Chondrocyte (in vitro differentiated cells): ENCODE measurements around the gene CELSR2. TPM values are rescaled to one million over a fixed set of nuclear protein-coding genes. Genes with fewer than 3 reads are reported as not detected.

ENCODE experiments used
- DNase-seq: peaks from one replicate; pipeline ENCODE4 v3.0.0; 2021; ENCODE audit warnings: mixed read lengths, low spot score
- H3K27ac Mint-ChIP-seq: one replicate; pipeline ENCODE4 v1.8.0; 2021; ENCODE audit warnings: mild to moderate bottlenecking, moderate library complexity, mixed read lengths; ENCODE audit not compliant: unreplicated experiment
- H3K27me3 Mint-ChIP-seq: 2 replicates; pipeline ENCODE4 v1.8.0; 2021; ENCODE audit warnings: low read depth, mixed read lengths
- H3K36me3 Mint-ChIP-seq: 2 replicates; pipeline ENCODE4 v1.8.0; 2021; ENCODE audit warnings: low read depth, mixed read lengths
- H3K4me1 Mint-ChIP-seq: 2 replicates; pipeline ENCODE4 v1.8.0; 2021; ENCODE audit warnings: low read depth, mild to moderate bottlenecking, mixed read lengths
- H3K4me3 Mint-ChIP-seq: one replicate; pipeline ENCODE4 v1.8.0; 2021; ENCODE audit warnings: mild to moderate bottlenecking, moderate library complexity, mixed read lengths; ENCODE audit not compliant: unreplicated experiment
- H3K9me3 Mint-ChIP-seq: 2 replicates; pipeline ENCODE4 v1.8.0; 2021; ENCODE audit warnings: low read depth, mixed read lengths
- CTCF ChIP-seq: fragments of 200-600 bp; sonication (generic); IDR thresholded peaks from 2 replicates; pipeline ENCODE4 v1.5.0; 2021; ENCODE audit warnings: antibody characterized with exemption, mild to moderate bottlenecking, moderate library complexity
- long read RNA-seq: library from polyadenylated mRNA; stranded (forward); transcript quantifications from one replicate; pipeline ENCODE4 v2.0.0, GENCODE V29; 2021
- total RNA-seq: library from RNA; stranded (reverse); gene quantifications from 3 replicates; pipeline ENCODE4 v1.2.1, GENCODE V29; 2021

The CELSR2 gene
- total RNA-seq = 8.6 to 10.3 TPM (median 9.9 TPM) in 3 replicates
- long read RNA-seq, partial matches to known transcripts = 1 of 3 reads
- long read RNA-seq, other reads (novel, unspliced or antisense) = 2 of 3 reads

GRCh38 chr1:109248797-109249629 is at the start of gene CELSR2:
TSS of gene CELSR2 (plus strand) at chr1:109249539. CDS start at chr1:109250080, 541 bp downstream.
- peak within 1 kb of the TSS; percentile 61 for H3K4me3 Mint-ChIP-seq
- TF ChIP-seq CTCF = no peak
- no peaks in the 10 kb centered on the region for H3K36me3 Mint-ChIP-seq
- no peaks in the 10 kb centered on the region for H3K9me3 Mint-ChIP-seq
- H3K4me1 Mint-ChIP-seq = peaks cover 23% of the 10 kb centered on the region
- no peak within 1 kb of the TSS for H3K27ac Mint-ChIP-seq
- DNase-seq = peak; percentile 80
- H3K27me3 Mint-ChIP-seq = no peaks in the 10 kb centered on the region

DNA sequence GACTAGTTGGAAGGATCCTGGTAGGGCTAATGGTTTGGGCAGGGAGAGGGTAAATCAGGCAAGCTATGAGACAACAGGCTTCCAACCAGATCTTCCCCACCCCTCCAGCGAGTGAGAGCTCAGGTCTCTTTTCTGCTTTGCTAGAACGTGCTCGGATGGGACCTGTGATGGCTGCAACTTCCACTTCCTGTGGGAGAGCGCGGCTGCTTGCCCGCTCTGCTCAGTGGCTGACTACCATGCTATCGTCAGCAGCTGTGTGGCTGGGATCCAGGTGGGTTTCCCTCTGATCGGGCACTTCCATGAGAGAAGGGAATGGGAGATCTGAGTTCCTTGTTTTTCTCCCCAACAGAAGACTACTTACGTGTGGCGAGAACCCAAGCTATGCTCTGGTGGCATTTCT is 49.6 kb upstream of the CELSR2 start:
- no peaks in the 10 kb centered on the region for H3K27me3 Mint-ChIP-seq
- H3K4me3 Mint-ChIP-seq = no peak overlapping the region
- no peak for TF ChIP-seq CTCF
- no peak overlapping the region for H3K27ac Mint-ChIP-seq
- H3K36me3 Mint-ChIP-seq = no peaks in the 10 kb centered on the region
- H3K4me1 Mint-ChIP-seq = peaks cover 47% of the 10 kb centered on the region
- no peak for DNase-seq
- no peaks in the 10 kb centered on the region for H3K9me3 Mint-ChIP-seq

DNA sequence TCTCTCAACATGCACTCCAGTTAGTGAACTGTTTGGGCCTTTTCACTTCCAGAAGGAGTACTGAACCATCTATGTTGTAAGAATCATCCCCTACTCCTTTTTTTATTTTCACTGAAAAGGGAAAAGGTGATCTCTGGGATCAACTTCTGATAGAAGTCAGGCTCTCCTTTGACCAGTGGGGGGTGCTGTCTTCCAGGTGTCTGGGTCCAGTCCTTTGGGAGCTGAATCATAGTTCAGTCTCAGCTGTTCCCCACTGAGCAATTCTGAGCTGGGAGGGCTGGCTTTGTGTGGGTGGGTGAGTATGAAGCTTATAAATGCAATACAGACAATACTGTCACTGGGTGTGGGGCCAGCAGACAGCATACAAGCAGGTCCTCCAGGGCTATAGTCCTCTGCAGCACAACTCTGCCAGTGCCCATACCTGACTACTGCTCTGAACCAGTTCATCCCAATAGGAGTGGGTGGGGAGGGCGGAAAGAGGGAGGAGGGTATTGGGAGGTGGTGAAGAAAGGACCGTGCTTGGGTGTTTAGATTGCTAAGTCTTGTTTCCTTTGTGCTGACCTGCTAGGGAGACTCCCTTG is 48.1 kb upstream of the CELSR2 start:
- DNase-seq = no peak
- H3K36me3 Mint-ChIP-seq = no peaks in the 10 kb centered on the region
- H3K27me3 Mint-ChIP-seq = no peaks in the 10 kb centered on the region
- peak; percentile 82 for TF ChIP-seq CTCF
- no peak overlapping the region for H3K4me3 Mint-ChIP-seq
- H3K27ac Mint-ChIP-seq = peak overlapping the region; percentile 73
- H3K9me3 Mint-ChIP-seq = no peaks in the 10 kb centered on the region
- H3K4me1 Mint-ChIP-seq = peaks cover 45% of the 10 kb centered on the region

DNA sequence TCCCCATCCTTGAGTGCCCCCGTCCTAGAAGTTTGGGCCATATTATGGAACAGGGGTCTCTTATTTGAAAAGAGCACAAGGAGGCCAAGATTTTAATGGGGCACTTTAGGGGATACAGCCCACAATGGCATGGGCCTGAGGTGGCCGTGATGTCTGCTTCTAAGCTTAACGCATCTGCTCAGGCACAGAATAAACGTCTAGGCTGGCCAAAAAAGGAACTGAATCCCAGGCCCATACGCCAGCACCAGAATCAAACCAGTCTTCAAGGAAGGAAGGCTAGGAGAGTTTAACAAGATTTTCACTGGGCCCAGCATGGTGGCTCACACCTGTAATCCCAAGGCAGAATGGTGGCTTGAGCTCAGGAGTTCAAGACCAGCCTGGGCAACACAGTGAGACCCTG is 44.9 kb upstream of the CELSR2 start:
- TF ChIP-seq CTCF = no peak
- no peak overlapping the region for H3K4me3 Mint-ChIP-seq
- no peaks in the 10 kb centered on the region for H3K9me3 Mint-ChIP-seq
- H3K4me1 Mint-ChIP-seq = peaks cover 44% of the 10 kb centered on the region
- no peak overlapping the region for H3K27ac Mint-ChIP-seq
- DNase-seq = no peak
- no peaks in the 10 kb centered on the region for H3K27me3 Mint-ChIP-seq
- H3K36me3 Mint-ChIP-seq = no peaks in the 10 kb centered on the region

- Mint-ChIP-seq H3K4me3 (no peak overlapping the region), H3K27ac (no peak overlapping the region), H3K27me3 (no peaks in the 10 kb centered on the region), H3K9me3 (no peaks in the 10 kb centered on the region), H3K4me1 (peaks cover 38% of the 10 kb centered on the region), H3K36me3 (no peaks in the 10 kb centered on the region)
- TF ChIP-seq CTCF = no peak
- DNase-seq = no peak
These were observed 43.0 kb upstream of the CELSR2 start for GRCh38 chr1:109206339-109206738.
